Measurements from ENCODE around the gene PAPOLG. TPM values are rescaled to one million over a fixed set of nuclear protein-coding genes. Genes with fewer than 3 reads are reported as not detected.

Gene PAPOLG
- polyA plus RNA-seq (ENCODE audit: insufficient read length in 3 of 3), result 10 to 100 TPM; 19.6 to 23.2 (median 23.0) TPM
- long read RNA-seq, donor 1, full-length matches to known transcripts, result 1 of 1 reads
- long read RNA-seq, donor 1, partial matches to known transcripts, result 0 of 1 reads
- long read RNA-seq, donor 1, other reads (novel, unspliced or antisense), result 0 of 1 reads
- long read RNA-seq, donor 2, full-length matches to known transcripts, result 1 of 1 reads
- long read RNA-seq, donor 2, partial matches to known transcripts, result 0 of 1 reads
- long read RNA-seq, donor 2, other reads (novel, unspliced or antisense), result 0 of 1 reads
- long read RNA-seq, donor 3, result 0 reads
- long read RNA-seq, donor 4, full-length matches to known transcripts, result 1 of 1 reads
- long read RNA-seq, donor 4, partial matches to known transcripts, result 0 of 1 reads
- long read RNA-seq, donor 4, other reads (novel, unspliced or antisense), result 0 of 1 reads
- long read RNA-seq, donor 5, result 0 reads
- long read RNA-seq, donor 6, result 0 reads
- long read RNA-seq, donor 7, full-length matches to known transcripts, result 4 of 4 reads
- long read RNA-seq, donor 7, partial matches to known transcripts, result 0 of 4 reads
- long read RNA-seq, donor 7, other reads (novel, unspliced or antisense), result 0 of 4 reads
- long read RNA-seq, donor 8, partial matches to known transcripts, result 9 of 9 reads
- long read RNA-seq, donor 8, other reads (novel, unspliced or antisense), result 0 of 9 reads
- long read RNA-seq, donor 9, full-length matches to known transcripts, result 1 of 1 reads
- long read RNA-seq, donor 9, partial matches to known transcripts, result 0 of 1 reads
- long read RNA-seq, donor 9, other reads (novel, unspliced or antisense), result 0 of 1 reads
- long read RNA-seq, donor 10, partial matches to known transcripts, result 0 of 1 reads
- long read RNA-seq, donor 10, other reads (novel, unspliced or antisense), result 0 of 1 reads
- long read RNA-seq, donor 11, result 0 reads
- long read RNA-seq, donor 12, full-length matches to known transcripts, result 2 of 2 reads
- long read RNA-seq, donor 12, partial matches to known transcripts, result 0 of 2 reads
- long read RNA-seq, donor 12, other reads (novel, unspliced or antisense), result 0 of 2 reads
- long read RNA-seq, donor 13, partial matches to known transcripts, result 5 of 5 reads
- long read RNA-seq, donor 13, other reads (novel, unspliced or antisense), result 0 of 5 reads
- long read RNA-seq, donor 14, result 0 reads
- long read RNA-seq, donor 15, full-length matches to known transcripts, result 2 of 2 reads
- long read RNA-seq, donor 15, partial matches to known transcripts, result 0 of 2 reads
- long read RNA-seq, donor 15, other reads (novel, unspliced or antisense), result 0 of 2 reads
- long read RNA-seq, donor 16, result 0 reads

GRCh38 chr2:60756097-60757087 is at the start of gene PAPOLG:
Gene PAPOLG (plus strand): TSS chr2:60756268. CDS start chr2:60756479, 211 bp downstream.
- peak; percentile 92 for DNase-seq

GRCh38 chr2:60707750-60708371 is 48.2 kb upstream of the PAPOLG start:
- peak; percentile 23 for DNase-seq

- no peak for DNase-seq
Observed at GRCh38 chr2:60708630-60709320, 47.3 kb upstream of the PAPOLG start.

GRCh38 chr2:60710707-60711106 is 45.4 kb upstream of the PAPOLG start:
- DNase-seq, result no peak

GRCh38 chr2:60715561-60715960 is 40.5 kb upstream of the PAPOLG start:
- no peak for DNase-seq

- no peak for DNase-seq
Observed at GRCh38 chr2:60717691-60718090, 38.4 kb upstream of the PAPOLG start.

- DNase-seq, result no peak
Observed at GRCh38 chr2:60719331-60719730, 36.7 kb upstream of the PAPOLG start.

- DNase-seq, result no peak
Observed at GRCh38 chr2:60725466-60725865, 30.6 kb upstream of the PAPOLG start.

GRCh38 chr2:60728855-60729254 is 27.2 kb upstream of the PAPOLG start:
- DNase-seq, result no peak

- DNase-seq, result no peak
Observed at GRCh38 chr2:60735496-60736250, 20.4 kb upstream of the PAPOLG start.

GRCh38 chr2:60738679-60739078 is 17.4 kb upstream of the PAPOLG start:
- DNase-seq, result no peak

GRCh38 chr2:60739156-60739555 is 16.9 kb upstream of the PAPOLG start:
- DNase-seq, result no peak

- no peak for DNase-seq
Observed at GRCh38 chr2:60741576-60741975, 14.5 kb upstream of the PAPOLG start.

GRCh38 chr2:60742419-60742818 is 13.6 kb upstream of the PAPOLG start:
- DNase-seq, result no peak

- no peak for DNase-seq
Observed at GRCh38 chr2:60745330-60745729, 10.7 kb upstream of the PAPOLG start.

- no peak for DNase-seq
Observed at GRCh38 chr2:60745761-60746160, 10.3 kb upstream of the PAPOLG start.

- no peak for DNase-seq
Observed at GRCh38 chr2:60746318-60746717, 9.8 kb upstream of the PAPOLG start.

- no peak for DNase-seq
Observed at GRCh38 chr2:60759654-60760053, 3.6 kb downstream of the PAPOLG start.
